ENCODE data around the gene MAGEA4.

MAGEA4 gene

DNA sequence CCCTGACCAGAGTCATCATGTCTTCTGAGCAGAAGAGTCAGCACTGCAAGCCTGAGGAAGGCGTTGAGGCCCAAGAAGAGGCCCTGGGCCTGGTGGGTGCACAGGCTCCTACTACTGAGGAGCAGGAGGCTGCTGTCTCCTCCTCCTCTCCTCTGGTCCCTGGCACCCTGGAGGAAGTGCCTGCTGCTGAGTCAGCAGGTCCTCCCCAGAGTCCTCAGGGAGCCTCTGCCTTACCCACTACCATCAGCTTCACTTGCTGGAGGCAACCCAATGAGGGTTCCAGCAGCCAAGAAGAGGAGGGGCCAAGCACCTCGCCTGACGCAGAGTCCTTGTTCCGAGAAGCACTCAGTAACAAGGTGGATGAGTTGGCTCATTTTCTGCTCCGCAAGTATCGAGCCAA is 11.0 kb downstream of the MAGEA4 start:
- Histone ChIP-seq H3K9ac (no peak overlapping the region), H3K4me1 (ENCODE audit: low read depth, poor library complexity, severe bottlenecking) (no peaks in the 10 kb centered on the region), H2AFZ (ENCODE audit: low read depth) (no peak overlapping the region), H4K20me1 (ENCODE audit: insufficient read depth) (no peaks in the 10 kb centered on the region), H3K27me3 (ENCODE audit: insufficient read depth, low read depth) (no peaks in the 10 kb centered on the region), H3K4me3 (IDR thresholded peaks at IDR 0.05; ENCODE audit: insufficient read depth, low read depth, low read length) (no peak overlapping the region), H3K79me2 (ENCODE audit: insufficient read depth, low read depth) (no peaks in the 10 kb centered on the region), H3K36me3 (ENCODE audit: insufficient read depth) (no peaks in the 10 kb centered on the region), H3K27ac (no peak overlapping the region), H3K4me2 (no peak overlapping the region)
- TF ChIP-seq, protein P1, sequence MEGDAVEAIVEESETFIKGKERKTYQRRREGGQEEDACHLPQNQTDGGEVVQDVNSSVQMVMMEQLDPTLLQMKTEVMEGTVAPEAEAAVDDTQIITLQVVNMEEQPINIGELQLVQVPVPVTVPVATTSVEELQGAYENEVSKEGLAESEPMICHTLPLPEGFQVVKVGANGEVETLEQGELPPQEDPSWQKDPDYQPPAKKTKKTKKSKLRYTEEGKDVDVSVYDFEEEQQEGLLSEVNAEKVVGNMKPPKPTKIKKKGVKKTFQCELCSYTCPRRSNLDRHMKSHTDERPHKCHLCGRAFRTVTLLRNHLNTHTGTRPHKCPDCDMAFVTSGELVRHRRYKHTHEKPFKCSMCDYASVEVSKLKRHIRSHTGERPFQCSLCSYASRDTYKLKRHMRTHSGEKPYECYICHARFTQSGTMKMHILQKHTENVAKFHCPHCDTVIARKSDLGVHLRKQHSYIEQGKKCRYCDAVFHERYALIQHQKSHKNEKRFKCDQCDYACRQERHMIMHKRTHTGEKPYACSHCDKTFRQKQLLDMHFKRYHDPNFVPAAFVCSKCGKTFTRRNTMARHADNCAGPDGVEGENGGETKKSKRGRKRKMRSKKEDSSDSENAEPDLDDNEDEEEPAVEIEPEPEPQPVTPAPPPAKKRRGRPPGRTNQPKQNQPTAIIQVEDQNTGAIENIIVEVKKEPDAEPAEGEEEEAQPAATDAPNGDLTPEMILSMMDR (conservative IDR thresholded peaks at IDR 0.05; ENCODE audit: low read depth, low read length), result no peak

- Histone ChIP-seq H3K9ac (no peak overlapping the region), H3K79me2 (ENCODE audit: insufficient read depth, low read depth) (no peaks in the 10 kb centered on the region), H3K27me3 (ENCODE audit: insufficient read depth, low read depth) (no peaks in the 10 kb centered on the region), H3K4me2 (no peak overlapping the region), H3K36me3 (ENCODE audit: insufficient read depth) (no peaks in the 10 kb centered on the region), H3K4me1 (ENCODE audit: low read depth, poor library complexity, severe bottlenecking) (no peaks in the 10 kb centered on the region), H3K4me3 (IDR thresholded peaks at IDR 0.05; ENCODE audit: insufficient read depth, low read depth, low read length) (no peak overlapping the region), H3K27ac (no peak overlapping the region), H2AFZ (ENCODE audit: low read depth) (no peak overlapping the region), H4K20me1 (ENCODE audit: insufficient read depth) (no peaks in the 10 kb centered on the region)
- TF ChIP-seq, protein P1 (conservative IDR thresholded peaks at IDR 0.05; ENCODE audit: low read depth, low read length), result no peak
Measured at GRCh38 chrX:151929126-151929525, 16.4 kb downstream of the MAGEA4 start.

DNA sequence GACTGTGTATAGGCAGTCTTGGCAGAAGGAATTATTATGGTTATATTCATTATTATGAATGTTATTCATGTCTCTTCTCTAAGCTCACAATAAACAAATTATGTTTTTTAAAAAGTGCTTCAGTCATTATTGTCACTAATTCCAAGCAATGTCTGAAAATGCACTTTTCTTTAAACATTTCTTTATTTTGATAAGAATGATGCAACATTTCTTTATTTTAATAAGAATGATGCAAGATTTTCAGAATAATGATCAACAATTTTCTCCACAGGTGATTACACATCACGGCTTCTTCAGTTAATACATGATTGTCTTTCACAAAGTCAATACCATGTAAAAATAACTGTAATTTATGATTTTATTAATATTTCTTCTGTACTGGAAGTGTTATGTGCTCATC is 22.7 kb downstream of the MAGEA4 start:
- no peak overlapping the region for H3K4me3 ChIP-seq (IDR thresholded peaks at IDR 0.05; ENCODE audit: insufficient read depth, low read depth, low read length)
- H3K27ac ChIP-seq, result no peak overlapping the region
- H3K4me1 ChIP-seq (ENCODE audit: low read depth, poor library complexity, severe bottlenecking), result no peaks in the 10 kb centered on the region
- TF ChIP-seq, protein P1 (conservative IDR thresholded peaks at IDR 0.05; ENCODE audit: low read depth, low read length), result no peak
- H3K36me3 ChIP-seq (ENCODE audit: insufficient read depth), result no peaks in the 10 kb centered on the region
- H3K79me2 ChIP-seq (ENCODE audit: insufficient read depth, low read depth), result no peaks in the 10 kb centered on the region
- no peak overlapping the region for H3K9ac ChIP-seq
- no peak overlapping the region for H3K4me2 ChIP-seq
- no peaks in the 10 kb centered on the region for H4K20me1 ChIP-seq (ENCODE audit: insufficient read depth)
- no peaks in the 10 kb centered on the region for H3K27me3 ChIP-seq (ENCODE audit: insufficient read depth, low read depth)
- H2AFZ ChIP-seq (ENCODE audit: low read depth), result no peak overlapping the region

GRCh38 chrX:151938172-151938571 is 25.5 kb downstream of the MAGEA4 start:
- Histone ChIP-seq H3K27ac (no peak overlapping the region), H3K36me3 (ENCODE audit: insufficient read depth) (no peaks in the 10 kb centered on the region), H3K4me1 (ENCODE audit: low read depth, poor library complexity, severe bottlenecking) (no peaks in the 10 kb centered on the region), H3K79me2 (ENCODE audit: insufficient read depth, low read depth) (no peaks in the 10 kb centered on the region), H3K4me2 (no peak overlapping the region), H3K9ac (no peak overlapping the region), H2AFZ (ENCODE audit: low read depth) (no peak overlapping the region), H3K4me3 (IDR thresholded peaks at IDR 0.05; ENCODE audit: insufficient read depth, low read depth, low read length) (no peak overlapping the region), H3K27me3 (ENCODE audit: insufficient read depth, low read depth) (no peaks in the 10 kb centered on the region), H4K20me1 (ENCODE audit: insufficient read depth) (no peaks in the 10 kb centered on the region)
- TF ChIP-seq, protein P1 (conservative IDR thresholded peaks at IDR 0.05; ENCODE audit: low read depth, low read length), result no peak
